SK-N-SH (cell line): ENCODE results near the gene SIX4. TPM values are rescaled to one million over a fixed set of nuclear protein-coding genes. Genes with fewer than 3 reads are reported as not detected.

ENCODE experiments used
- CTCF ChIA-PET: fragments of 300-600, 350-600 bp; formaldehyde crosslinking; extraction: SDS; loops from one replicate; lab custom pipeline; 2021; lab: Yijun Ruan, JAX
- POLR2A ChIA-PET: fragments of 350-600 bp; sonication (Branson Sonifier 250); formaldehyde crosslinking; extraction: SDS; loops from one replicate; lab custom pipeline; 2020; ENCODE audit warnings: antibody characterized with exemption, inconsistent platforms; lab: Yijun Ruan, JAX
- DNase-seq: peaks from one replicate; pipeline ENCODE4 v3.0.0; 2012
- H2AFZ ChIP-seq: fragments of 200-600 bp; sonication (generic); 2 replicates; pipeline ENCODE4 v1.8.1; 2016; ENCODE audit warnings: antibody characterized with exemption, mild to moderate bottlenecking, low read depth
- H3F3A ChIP-seq: fragments of 200-600 bp; sonication (generic); replicated peaks from 2 replicates; pipeline ENCODE3; 2016; ENCODE audit warnings: antibody characterized with exemption, mild to moderate bottlenecking; ENCODE audit not compliant: insufficient read depth
- H3K27ac ChIP-seq, 2 experiments: fragments of 200-500 bp in 1 of 2; fragments of 200-600 bp in 1 of 2; sonication (Bioruptor generic) in 1 of 2; sonication (generic), shearing (Covaris generic) in 1 of 2; 2 replicates each; pipeline versions ENCODE4 v1.5.1 to v1.6.1; 2014 to 2016; ENCODE audit warnings: low read depth in 2 of 2, inconsistent platforms in 1 of 2, low read length in 1 of 2, mild to moderate bottlenecking in 1 of 2, mixed read lengths in 1 of 2
- H3K27me3 ChIP-seq: fragments of 200-600 bp; sonication (generic), shearing (Covaris generic); 2 replicates; pipeline ENCODE4 v1.6.1; 2016; ENCODE audit warnings: mixed run types; ENCODE audit not compliant: insufficient read depth
- H3K36me3 ChIP-seq, 2 experiments: fragments of 200-500 bp in 1 of 2; fragments of 200-600 bp in 1 of 2; sonication (Bioruptor generic) in 1 of 2; sonication (generic) in 1 of 2; replicated peaks in 1 of 2; 2 replicates each; pipeline versions ENCODE3 to v1.5.1; 2014 to 2016; ENCODE audit warnings: low read length in 1 of 2, mild to moderate bottlenecking in 1 of 2; ENCODE audit not compliant: insufficient read depth in 2 of 2, control insufficient read depth in 1 of 2
- H3K4me1 ChIP-seq, 2 experiments: fragments of 200-500 bp in 1 of 2; fragments of 200-600 bp in 1 of 2; sonication (Bioruptor generic) in 1 of 2; sonication (generic), shearing (Covaris generic) in 1 of 2; 2 replicates each; pipeline versions ENCODE4 v1.5.1 to v1.6.1; 2014 to 2016; ENCODE audit warnings: low read depth in 1 of 2, low read length in 1 of 2, mixed run types in 1 of 2; ENCODE audit not compliant: insufficient read depth in 2 of 2, control insufficient read depth in 1 of 2
- H3K4me2 ChIP-seq: fragments of 200-600 bp; sonication (generic), shearing (Covaris generic); 2 replicates; pipeline ENCODE4 v1.6.1; 2017; ENCODE audit warnings: mixed run types
- H3K4me3 ChIP-seq, 2 experiments: fragments of 200-500 bp in 1 of 2; fragments of 200-600 bp in 1 of 2; sonication (Bioruptor generic) in 1 of 2; sonication (generic), shearing (Covaris generic) in 1 of 2; 2 replicates each; pipeline versions ENCODE4 v1.5.1 to v1.8.1; 2014 to 2016; ENCODE audit warnings: low read depth in 2 of 2, inconsistent platforms in 1 of 2, low read length in 1 of 2, mild to moderate bottlenecking in 1 of 2, mixed read lengths in 1 of 2, moderate library complexity in 1 of 2
- H3K79me2 ChIP-seq: fragments of 200-600 bp; sonication (generic); 2 replicates; pipeline ENCODE4 v1.8.1; 2017; ENCODE audit warnings: mild to moderate bottlenecking; ENCODE audit not compliant: insufficient read depth
- H3K9ac ChIP-seq: fragments of 200-600 bp; sonication (generic); 2 replicates; pipeline ENCODE4 v1.6.1; 2017; ENCODE audit warnings: mixed run types
- H3K9me2 ChIP-seq: fragments of 200-600 bp; sonication (generic); 2 replicates; pipeline ENCODE4 v1.6.1; 2017; ENCODE audit warnings: mixed run types
- H3K9me3 ChIP-seq: fragments of 200-600 bp; sonication (generic); 2 replicates; pipeline ENCODE4 v1.6.1; 2017; ENCODE audit warnings: mixed run types, mild to moderate bottlenecking, moderate library complexity
- H4K20me1 ChIP-seq: fragments of 200-600 bp; sonication (generic); 2 replicates; pipeline ENCODE4 v1.6.1; 2017; ENCODE audit warnings: mild to moderate bottlenecking, mixed run types; ENCODE audit not compliant: insufficient read depth
- CHD2 ChIP-seq: fragments of 150-350 bp; IDR thresholded peaks from 2 replicates; pipeline ENCODE4 v1.6.1; 2018; ENCODE audit warnings: low read length; ENCODE audit not compliant: partially characterized antibody
- FOSL2 ChIP-seq: IDR thresholded peaks from 2 replicates; pipeline ENCODE4 v1.4.0; 2012; ENCODE audit warnings: low read depth, mild to moderate bottlenecking, moderate library complexity, borderline replicate concordance
- FOXJ3 ChIP-seq: sonication (generic); formaldehyde crosslinking; IDR thresholded peaks from 2 replicates; pipeline ENCODE4 v1.5.1; 2020; ENCODE audit warnings: mild to moderate bottlenecking, missing genetic modification reagents
- FOXM1 ChIP-seq: IDR thresholded peaks from 2 replicates; pipeline ENCODE4 v1.4.0; 2012; ENCODE audit warnings: low read depth, mild to moderate bottlenecking
- JUND ChIP-seq: IDR thresholded peaks from 2 replicates; pipeline ENCODE4 v1.4.0; 2012
- MEF2A ChIP-seq: IDR thresholded peaks from 2 replicates; pipeline ENCODE4 v1.4.0; 2012; ENCODE audit warnings: low read depth, borderline replicate concordance
- MXI1 ChIP-seq: IDR thresholded peaks from 2 replicates; pipeline ENCODE4 v1.6.1; 2012; ENCODE audit warnings: mild to moderate bottlenecking, low read depth, low read length, improper control_type of control experiment
- NFIC ChIP-seq: IDR thresholded peaks from 2 replicates; pipeline ENCODE4 v1.4.0; 2012; ENCODE audit warnings: borderline replicate concordance
- NRF1 ChIP-seq: IDR thresholded peaks from 2 replicates; pipeline ENCODE4 v1.6.1; 2012; ENCODE audit warnings: low read depth, mild to moderate bottlenecking, low read length
- PBX3 ChIP-seq: IDR thresholded peaks from 2 replicates; pipeline ENCODE4; 2012
- RCOR1 ChIP-seq: fragments of 150-350 bp; IDR thresholded peaks from 2 replicates; pipeline ENCODE4 v1.6.1; 2017; ENCODE audit warnings: antibody characterized with exemption, low read length
- TAF1 ChIP-seq: IDR thresholded peaks from 2 replicates; pipeline ENCODE4 v1.6.1; 2012; ENCODE audit warnings: low read depth, mild to moderate bottlenecking, low read length, moderate library complexity, borderline replicate concordance
- TCF12 ChIP-seq: IDR thresholded peaks from 2 replicates; pipeline ENCODE4 v1.4.0; 2012
- TEAD4 ChIP-seq: IDR thresholded peaks from 2 replicates; pipeline ENCODE4 v1.4.0; 2012; ENCODE audit warnings: mild to moderate bottlenecking, borderline replicate concordance; ENCODE audit not compliant: insufficient read depth
- USF2 ChIP-seq: fragments of 150-350 bp; IDR thresholded peaks from 2 replicates; pipeline ENCODE4 v1.6.1; 2017; ENCODE audit warnings: antibody characterized with exemption, low read length, low read depth, borderline replicate concordance
- YY1 ChIP-seq: IDR thresholded peaks from 2 replicates; pipeline ENCODE4 v1.4.0; 2012; ENCODE audit warnings: low read depth, mild to moderate bottlenecking
- WGBS: methylation state at CpG from one replicate; pipeline ENCODE4 v1.1.6; 2017; ENCODE audit warnings: low lambda C conversion rate; 5-methylcytosine and 5-hydroxymethylcytosine counted together
- polyA plus RNA-seq, 3 experiments: library from polyadenylated mRNA; depleted of rRNA; stranded (reverse); fragments of >200 nt; gene quantifications; 2 replicates each; pipeline ENCODE4 v1.2.3, GENCODE V29; 2012
- TF ChIP-seq, protein P1 (sequence below): IDR thresholded peaks from 2 replicates; pipeline ENCODE4 v1.6.1; 2012; ENCODE audit warnings: mild to moderate bottlenecking, low read depth, low read length, moderate library complexity

SIX4 gene
- polyA plus RNA-seq, 1 of the 3 experiments (the other 2 are of a cell fraction), result 3.3 TPM

GRCh38 chr14:60773558-60773957 lies 49.4 kb upstream of the SIX4 start:
- no peak for DNase-seq
- no peak overlapping the region for H3K4me3 ChIP-seq
- H3K36me3 ChIP-seq, result no peaks in the 10 kb centered on the region
- no peaks in the 10 kb centered on the region for H3K9me3 ChIP-seq
- peaks cover 0 to 26% of the 10 kb centered on the region in 2 experiments; a peak in 2 of 4 replicates for H3K4me1 ChIP-seq
- no peak overlapping the region for H3K9ac ChIP-seq
- peaks cover 43% of the 10 kb centered on the region for H3F3A ChIP-seq
- H3K27ac ChIP-seq, result peak overlapping the region in 1 of 2 experiments; percentile 88; a peak in 2 of 4 replicates
- POLR2A ChIA-PET, result no interaction called here
- no peaks in the 10 kb centered on the region for H3K27me3 ChIP-seq
- H3K79me2 ChIP-seq, result peaks cover 84% of the 10 kb centered on the region
- TF ChIP-seq CHD2 (no peak), NFIC (no peak), JUND (no peak), YY1 (no peak), RCOR1 (no peak)
- TF ChIP-seq, protein P1, sequence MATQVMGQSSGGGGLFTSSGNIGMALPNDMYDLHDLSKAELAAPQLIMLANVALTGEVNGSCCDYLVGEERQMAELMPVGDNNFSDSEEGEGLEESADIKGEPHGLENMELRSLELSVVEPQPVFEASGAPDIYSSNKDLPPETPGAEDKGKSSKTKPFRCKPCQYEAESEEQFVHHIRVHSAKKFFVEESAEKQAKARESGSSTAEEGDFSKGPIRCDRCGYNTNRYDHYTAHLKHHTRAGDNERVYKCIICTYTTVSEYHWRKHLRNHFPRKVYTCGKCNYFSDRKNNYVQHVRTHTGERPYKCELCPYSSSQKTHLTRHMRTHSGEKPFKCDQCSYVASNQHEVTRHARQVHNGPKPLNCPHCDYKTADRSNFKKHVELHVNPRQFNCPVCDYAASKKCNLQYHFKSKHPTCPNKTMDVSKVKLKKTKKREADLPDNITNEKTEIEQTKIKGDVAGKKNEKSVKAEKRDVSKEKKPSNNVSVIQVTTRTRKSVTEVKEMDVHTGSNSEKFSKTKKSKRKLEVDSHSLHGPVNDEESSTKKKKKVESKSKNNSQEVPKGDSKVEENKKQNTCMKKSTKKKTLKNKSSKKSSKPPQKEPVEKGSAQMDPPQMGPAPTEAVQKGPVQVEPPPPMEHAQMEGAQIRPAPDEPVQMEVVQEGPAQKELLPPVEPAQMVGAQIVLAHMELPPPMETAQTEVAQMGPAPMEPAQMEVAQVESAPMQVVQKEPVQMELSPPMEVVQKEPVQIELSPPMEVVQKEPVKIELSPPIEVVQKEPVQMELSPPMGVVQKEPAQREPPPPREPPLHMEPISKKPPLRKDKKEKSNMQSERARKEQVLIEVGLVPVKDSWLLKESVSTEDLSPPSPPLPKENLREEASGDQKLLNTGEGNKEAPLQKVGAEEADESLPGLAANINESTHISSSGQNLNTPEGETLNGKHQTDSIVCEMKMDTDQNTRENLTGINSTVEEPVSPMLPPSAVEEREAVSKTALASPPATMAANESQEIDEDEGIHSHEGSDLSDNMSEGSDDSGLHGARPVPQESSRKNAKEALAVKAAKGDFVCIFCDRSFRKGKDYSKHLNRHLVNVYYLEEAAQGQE, result no peak
- peaks cover 9% of the 10 kb centered on the region for H4K20me1 ChIP-seq
- no peak overlapping the region for H3K4me2 ChIP-seq
- H3K9me2 ChIP-seq, result no peaks in the 10 kb centered on the region
- no peak overlapping the region for H2AFZ ChIP-seq
- CTCF ChIA-PET, result no interaction called here

GRCh38 chr14:60771117-60771516 lies 47.0 kb upstream of the SIX4 start:
- no peak overlapping the region for H2AFZ ChIP-seq
- peaks cover 88% of the 10 kb centered on the region for H3K79me2 ChIP-seq
- no peaks in the 10 kb centered on the region for H3K9me3 ChIP-seq
- no peak overlapping the region for H3K4me2 ChIP-seq
- ChIA-PET POLR2A (no interaction called here), CTCF (no interaction called here)
- TF ChIP-seq, protein P1, result no peak
- TF ChIP-seq MXI1, result no peak
- TF ChIP-seq FOSL2, result no peak
- no peak for TF ChIP-seq TEAD4
- no peak for TF ChIP-seq MEF2A
- TF ChIP-seq RCOR1, result no peak
- no peak for TF ChIP-seq FOXJ3 (CRISPR knock-in tag)
- no peak for TF ChIP-seq NRF1
- TF ChIP-seq PBX3, result no peak
- TF ChIP-seq USF2, result no peak
- no peak for TF ChIP-seq JUND
- no peak for TF ChIP-seq TCF12
- no peak for TF ChIP-seq FOXM1
- TF ChIP-seq TAF1, result no peak
- no peaks in the 10 kb centered on the region for H3K27me3 ChIP-seq
- no peak overlapping the region for H3K27ac ChIP-seq
- WGBS, result 47% methylated on average over 2 of the region's 2 CpGs
- H4K20me1 ChIP-seq, result peaks cover 4% of the 10 kb centered on the region; the same call in 1 of the 2 replicates
- H3K4me1 ChIP-seq, result peaks cover 0 to 16% of the 10 kb centered on the region in 2 experiments; a peak in 2 of 4 replicates
- no peak overlapping the region for H3K9ac ChIP-seq
- no peak overlapping the region for H3K4me3 ChIP-seq
- no peak for DNase-seq
- peaks cover 34% of the 10 kb centered on the region for H3F3A ChIP-seq
- H3K36me3 ChIP-seq, result no peaks in the 10 kb centered on the region
- H3K9me2 ChIP-seq, result no peaks in the 10 kb centered on the region
